Measurements from ENCODE around the gene GPC6.
"Not testable (repeated sequence)": the region's sequence is repeated elsewhere in the genome, so short reads cannot be mapped to it uniquely, and the experiment has no call there.

- not testable (repeated sequence) for TF ChIP-seq CTCF, POLR2A (IDR thresholded peaks at IDR 0.05)
Observed at GRCh38 chr13:93323880-93324279, 97.3 kb downstream of the GPC6 start.

Data from vagina (tissue), 2 donors.